HG02938 (cell line): Measurements from ENCODE around the gene C5orf24.
A peak's percentile ranks its signal among the peaks of the same experiment; 100 is the strongest.
"Not testable (repeated sequence)": the region's sequence is repeated elsewhere in the genome, so short reads cannot be mapped to it uniquely, and the experiment has no call there.

Experiments used
- ATAC-seq: cut with Tn5 transposase; IDR thresholded peaks from one replicate; pipeline ENCODE4 v1.9.1; 2021; ENCODE audit warnings: mild to moderate bottlenecking, moderate library complexity; ENCODE audit not compliant: unreplicated experiment

Gene C5orf24

GRCh38 chr5:134845852-134846640, at the start of gene C5orf24:
Gene C5orf24, plus strand, starts transcription at chr5:134845968. Its CDS starts 8,933 bp downstream, at chr5:134854901.
- peak; percentile 91 for ATAC-seq

DNA sequence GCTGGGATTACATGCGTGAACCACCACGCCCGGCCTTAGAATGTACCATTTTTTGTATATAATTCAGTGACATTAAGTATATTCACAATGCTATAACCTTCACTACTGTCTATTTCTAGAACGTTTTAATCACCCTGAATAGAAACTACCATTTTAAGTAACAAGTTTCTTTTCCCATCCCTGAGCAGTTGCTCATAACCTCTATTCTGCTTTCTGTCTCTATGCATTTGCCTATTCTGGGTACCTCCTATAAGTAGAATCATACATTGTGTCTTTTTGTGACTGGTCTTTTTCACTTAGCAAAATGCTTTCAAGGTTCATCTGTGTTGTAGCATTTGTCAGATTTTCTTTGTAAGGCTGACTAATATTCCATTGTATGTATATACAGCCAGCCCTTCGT, 47.3 kb upstream of the C5orf24 start:
- no peak for ATAC-seq

GRCh38 chr5:134803821-134804220, 41.9 kb upstream of the C5orf24 start:
- no peak for ATAC-seq

DNA sequence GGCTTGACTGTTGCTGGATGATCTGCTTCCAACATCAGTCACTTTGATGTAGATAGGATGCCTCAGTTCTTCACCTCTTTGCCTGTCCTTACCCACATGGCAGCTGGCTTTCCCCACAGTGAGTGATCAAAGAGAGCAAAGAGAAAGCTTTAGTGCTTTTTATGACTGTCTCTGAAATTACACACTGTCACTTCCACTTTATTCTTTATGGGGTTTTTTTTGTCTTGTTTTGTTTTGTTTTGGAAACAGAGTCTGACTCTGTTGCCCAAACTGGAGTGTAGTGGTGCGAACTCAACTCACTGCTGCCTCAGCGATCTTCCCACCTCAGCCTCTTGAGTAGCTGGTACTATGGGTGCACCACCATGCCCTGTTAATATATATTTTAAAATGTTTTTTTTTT, 32.4 kb upstream of the C5orf24 start:
- ATAC-seq = peak; percentile 59

DNA sequence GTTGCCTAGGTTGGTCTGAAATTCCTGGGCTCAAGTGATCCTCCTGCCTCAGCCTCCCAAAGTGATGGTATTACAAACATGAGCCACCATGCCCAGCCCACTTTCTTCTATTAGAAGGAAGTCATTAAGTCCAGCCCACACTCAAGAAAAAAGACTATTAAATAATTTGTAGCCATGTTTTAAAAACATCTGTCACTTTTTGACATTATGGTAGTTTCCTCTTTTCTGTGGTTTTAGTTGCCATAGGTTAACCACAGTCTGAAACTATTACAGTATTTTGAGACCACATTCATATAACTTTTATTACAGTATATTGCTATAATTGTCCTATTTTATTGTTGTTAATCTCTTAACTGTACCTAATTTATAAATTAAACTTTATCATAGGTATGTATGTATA, 31.9 kb upstream of the C5orf24 start:
- peak; percentile 53 for ATAC-seq

DNA sequence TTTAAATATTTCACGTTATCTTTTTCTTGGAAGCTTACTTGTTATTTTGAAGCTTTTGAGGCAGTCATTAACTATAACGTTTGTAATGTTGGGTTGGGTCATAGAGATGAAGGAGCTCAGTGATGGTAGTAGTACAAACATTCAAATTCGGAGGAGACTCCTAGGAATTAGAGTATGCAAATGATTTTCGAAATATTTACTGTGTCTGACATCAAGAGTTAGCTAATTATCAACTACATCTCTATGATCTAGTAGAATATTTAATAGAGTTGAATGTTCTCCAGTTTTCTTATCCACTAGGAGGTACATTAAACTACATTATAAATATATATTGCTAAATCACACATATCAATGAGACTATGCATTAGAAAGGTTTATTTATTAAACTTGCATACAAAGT, 28.8 kb upstream of the C5orf24 start:
- ATAC-seq = no peak

DNA sequence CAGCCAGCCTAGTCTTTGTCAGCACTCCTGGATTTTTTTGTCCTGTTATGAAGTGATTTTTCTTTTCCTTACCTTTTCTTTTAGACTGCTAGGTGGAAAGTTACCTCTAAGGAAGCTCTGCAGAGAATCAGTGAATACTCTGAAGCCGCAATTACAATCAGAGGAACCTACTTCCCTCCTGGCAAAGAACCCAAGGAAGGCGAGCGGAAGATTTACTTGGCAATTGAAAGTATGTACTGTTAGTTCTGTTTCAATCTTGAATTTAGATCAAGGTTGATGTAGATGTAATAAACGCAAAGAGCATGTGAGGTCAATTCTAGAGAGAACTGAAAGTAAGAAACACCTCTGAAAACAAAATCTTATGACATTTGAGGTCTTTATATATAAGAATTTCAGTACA, 27.0 kb upstream of the C5orf24 start:
- ATAC-seq = no peak

DNA sequence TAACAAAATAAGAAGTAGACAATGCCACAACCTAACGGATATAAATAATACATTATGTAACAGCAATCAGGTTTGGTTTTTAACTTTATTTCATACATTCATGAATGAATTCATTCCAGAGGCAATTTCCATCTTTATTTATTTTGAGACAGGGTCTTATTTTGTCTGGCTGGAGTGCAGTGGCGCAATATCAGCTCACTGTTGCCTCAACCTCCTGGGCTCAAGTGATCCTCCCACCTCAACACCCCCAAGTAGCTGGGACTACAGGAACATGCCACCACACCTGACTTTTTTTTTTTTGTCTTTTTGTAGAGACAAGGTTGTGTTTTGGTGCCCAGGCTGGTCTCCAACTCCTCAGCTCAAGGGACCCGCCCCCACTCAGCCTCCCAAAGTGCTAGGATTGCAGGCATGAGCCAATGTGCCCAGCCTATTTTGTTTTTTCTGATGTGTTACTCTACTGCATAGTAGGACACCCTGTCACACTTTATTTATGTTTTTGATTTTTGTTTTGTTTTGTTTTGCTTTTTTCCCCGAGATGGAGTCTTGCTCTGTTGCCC, 26.3 kb upstream of the C5orf24 start:
- ATAC-seq = no peak

DNA sequence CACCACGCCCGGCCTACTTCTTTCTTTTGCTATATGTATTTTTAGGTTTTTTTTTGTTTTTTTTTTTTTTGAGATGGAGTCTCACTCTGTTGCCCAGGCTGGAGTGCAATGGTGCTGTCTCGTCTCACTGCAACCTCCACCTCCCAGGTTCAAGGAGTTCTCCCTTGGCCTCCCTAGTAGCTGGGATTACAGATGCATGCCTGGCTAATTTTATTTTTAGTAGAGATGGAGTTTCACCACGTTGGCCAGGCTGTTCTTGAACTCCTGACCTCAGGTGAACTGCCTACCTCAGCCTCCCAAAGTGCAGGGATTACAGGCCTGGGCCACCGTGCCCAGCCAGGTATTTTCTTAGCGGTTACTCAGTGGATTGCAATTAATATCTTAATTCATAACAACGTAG, 23.9 kb upstream of the C5orf24 start:
- no peak for ATAC-seq

- ATAC-seq = no peak
These were observed 21.1 kb upstream of the C5orf24 start for GRCh38 chr5:134824681-134825080.

DNA sequence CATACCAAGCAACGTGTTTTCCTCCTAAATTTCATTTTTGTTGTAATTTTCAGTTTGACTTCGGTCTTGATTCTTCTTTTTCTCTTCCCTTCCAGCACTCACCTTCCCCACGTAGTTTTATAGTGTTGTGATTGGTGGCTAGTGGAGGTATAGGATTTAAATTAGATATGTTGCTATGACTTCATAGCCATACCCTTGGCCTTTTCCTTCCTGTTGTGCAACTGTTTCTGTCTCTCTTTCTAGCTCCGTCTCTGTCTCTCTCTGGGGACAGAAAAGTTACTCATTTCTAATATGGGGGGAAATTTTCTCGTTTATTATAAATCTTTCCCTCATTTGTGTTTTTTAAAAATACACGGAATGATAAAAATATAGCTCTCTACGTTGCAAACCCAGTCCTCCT, 20.6 kb upstream of the C5orf24 start:
- ATAC-seq = no peak

GRCh38 chr5:134833340-134834032, 12.3 kb upstream of the C5orf24 start:
- no peak for ATAC-seq

GRCh38 chr5:134835623-134836022, 10.1 kb upstream of the C5orf24 start:
- no peak for ATAC-seq

GRCh38 chr5:134837530-134838181, 8.1 kb upstream of the C5orf24 start:
- ATAC-seq = no peak

DNA sequence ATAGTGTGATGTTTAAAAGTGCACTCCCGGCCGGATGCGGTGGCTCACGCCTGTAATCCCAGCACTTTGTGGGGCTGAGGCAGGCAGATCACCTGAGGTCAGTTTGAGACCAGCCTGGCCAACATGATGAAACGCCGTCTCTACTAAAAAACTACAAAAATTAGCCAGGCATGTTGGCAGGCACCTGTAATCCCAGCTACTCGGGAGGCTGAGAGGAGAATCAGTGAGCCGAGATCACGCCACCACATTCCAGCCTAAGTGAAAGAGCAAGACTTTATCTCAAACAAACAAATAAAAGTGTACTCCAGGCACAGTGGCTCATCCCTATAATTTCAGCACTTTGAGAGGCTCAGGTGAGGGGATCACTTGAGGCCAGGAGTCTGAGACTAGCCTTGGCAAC, 7.4 kb upstream of the C5orf24 start:
- not testable (repeated sequence) for ATAC-seq

- no peak for ATAC-seq
These were observed 5.0 kb upstream of the C5orf24 start for GRCh38 chr5:134840811-134841210.

DNA sequence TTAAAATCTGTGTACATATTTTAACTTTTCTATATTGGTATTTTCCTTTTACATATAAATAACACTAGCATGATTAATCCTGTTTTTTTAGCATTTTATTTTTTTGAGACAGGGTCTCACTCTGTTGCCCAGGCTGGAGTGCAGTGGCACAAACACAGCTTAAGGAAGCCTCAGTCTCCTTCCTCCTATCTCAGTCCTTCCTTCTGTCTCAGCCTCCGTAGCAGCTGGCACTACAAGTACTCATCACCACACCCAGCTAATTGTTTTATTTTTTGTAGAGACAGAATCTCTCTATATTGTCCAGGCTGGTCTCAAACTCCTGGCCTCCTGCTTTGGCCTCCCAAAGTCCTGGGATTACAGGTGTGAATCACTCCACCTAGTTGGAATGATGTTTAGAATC, 1.5 kb upstream of the C5orf24 start:
- ATAC-seq = no peak

- no peak for ATAC-seq
These were observed 375 bp upstream of the C5orf24 start for GRCh38 chr5:134845335-134845851.

DNA sequence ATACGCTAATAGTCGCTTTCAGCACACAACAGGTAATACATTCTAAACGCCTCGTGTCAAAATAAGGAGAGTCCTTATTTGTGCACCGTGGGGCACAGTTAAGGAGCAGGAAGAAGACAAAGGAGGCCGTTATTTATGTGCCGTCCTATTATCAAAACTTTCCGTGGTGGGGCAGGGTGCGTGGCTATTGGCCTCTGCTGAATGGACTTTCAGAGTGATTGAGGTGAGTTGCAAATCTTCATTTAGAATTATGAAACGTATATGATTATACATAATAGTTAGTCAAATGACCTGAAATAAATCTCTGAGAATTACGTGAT, 833 bp downstream of the C5orf24 start:
- no peak for ATAC-seq

DNA sequence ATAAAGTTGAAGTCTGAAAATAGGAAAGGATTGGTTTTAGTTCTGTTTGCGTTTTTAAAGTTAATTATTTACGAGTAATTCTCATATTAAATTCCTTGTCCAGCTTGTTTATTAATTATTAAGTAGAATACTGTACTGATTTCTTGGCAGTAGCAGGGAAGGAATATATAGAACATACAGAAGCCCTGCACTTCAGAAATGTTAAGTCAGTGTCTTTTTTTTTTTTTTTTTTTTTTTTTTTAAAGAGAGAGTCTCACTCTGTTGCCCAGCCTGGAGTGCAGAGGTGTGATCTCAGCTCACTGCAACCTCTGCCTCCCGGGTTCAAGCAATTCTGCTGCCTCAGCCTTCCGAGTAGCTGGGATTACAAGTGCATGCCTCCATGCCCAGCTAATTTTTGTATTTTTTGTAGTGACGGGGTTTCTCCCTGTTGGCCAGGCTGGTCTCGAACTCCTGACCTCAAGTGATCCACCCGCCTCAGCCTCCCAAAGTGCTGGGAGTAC, 3.7 kb downstream of the C5orf24 start:
- not testable (repeated sequence) for ATAC-seq

- no peak for ATAC-seq
These were observed 5.6 kb downstream of the C5orf24 start for GRCh38 chr5:134851307-134851923.
